ENCODE data around the gene INTS11.

- TF ChIP-seq EZH2 (IDR thresholded peaks at IDR 0.05) (no peak), POLR2AphosphoS5 (IDR thresholded peaks at IDR 0.05; ENCODE audit: borderline replicate concordance, low read depth, low read length) (no peak), FOXP2 (optimal IDR thresholded peaks at IDR 0.05; ENCODE audit: control extremely low read depth, extremely low read length, insufficient read depth) (no peak)
Observed at GRCh38 chr1:1345860-1346500, 21.5 kb upstream of the INTS11 start.

All from SK-N-MC (cell line).